Upper lobe of left lung (tissue), 4 donors: Measurements from ENCODE around the gene TXNDC9.

ENCODE experiments used
- EP300 ChIP-seq, 4 donors: sonication (generic); formaldehyde crosslinking; IDR thresholded peaks; one replicate each; pipeline ENCODE4 v1.5.1; 2017; ENCODE audit warnings: antibody characterized with exemption in 4 of 4, control low read depth in 2 of 4
- POLR2AphosphoS5 ChIP-seq, 2 donors: sonication (generic); formaldehyde crosslinking; IDR thresholded peaks; one replicate each; pipeline ENCODE4 v1.5.1; 2017; ENCODE audit warnings: antibody characterized with exemption in 2 of 2
- TF ChIP-seq, protein P1 (sequence below), 6 experiments: fragments of 450-650 bp in 4 of 6; fragments of 200-600 bp in 2 of 6; sonication (generic) in 2 of 6; IDR thresholded peaks; one replicate each; pipeline ENCODE4 v1.5.1; 2016 to 2019; ENCODE audit warnings: antibody characterized with exemption in 6 of 6

DNA sequence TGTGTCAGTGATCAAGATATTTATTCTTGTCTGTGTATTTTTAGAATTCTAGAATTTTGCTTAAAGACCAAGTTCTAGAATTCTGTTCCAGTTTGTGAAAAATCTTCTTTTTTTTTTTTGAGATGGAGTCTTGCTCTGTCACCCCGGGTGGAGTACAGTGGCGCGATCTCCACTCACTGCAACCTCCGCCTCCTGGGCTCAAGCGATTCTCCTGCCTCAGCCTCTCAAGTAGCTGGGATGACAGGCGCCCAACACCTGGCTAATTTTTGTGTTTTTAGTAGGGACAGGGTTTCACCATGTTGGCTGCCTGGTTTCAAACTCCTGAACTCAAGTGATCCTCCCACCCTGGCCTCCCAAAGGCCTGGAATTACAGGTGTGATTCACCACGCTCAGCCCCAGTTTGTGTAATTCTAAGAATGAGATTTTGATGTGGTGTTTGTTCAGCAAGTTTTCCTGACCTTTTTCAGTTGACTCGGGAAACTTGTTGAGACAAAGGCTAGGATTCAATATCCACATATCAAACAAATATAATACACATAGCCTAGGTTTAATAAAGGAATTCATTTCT, 4.6 kb upstream of the TXNDC9 start:
- TF ChIP-seq EP300 (IDR thresholded peaks at IDR 0.05), result no peak
- TF ChIP-seq, protein P1, sequence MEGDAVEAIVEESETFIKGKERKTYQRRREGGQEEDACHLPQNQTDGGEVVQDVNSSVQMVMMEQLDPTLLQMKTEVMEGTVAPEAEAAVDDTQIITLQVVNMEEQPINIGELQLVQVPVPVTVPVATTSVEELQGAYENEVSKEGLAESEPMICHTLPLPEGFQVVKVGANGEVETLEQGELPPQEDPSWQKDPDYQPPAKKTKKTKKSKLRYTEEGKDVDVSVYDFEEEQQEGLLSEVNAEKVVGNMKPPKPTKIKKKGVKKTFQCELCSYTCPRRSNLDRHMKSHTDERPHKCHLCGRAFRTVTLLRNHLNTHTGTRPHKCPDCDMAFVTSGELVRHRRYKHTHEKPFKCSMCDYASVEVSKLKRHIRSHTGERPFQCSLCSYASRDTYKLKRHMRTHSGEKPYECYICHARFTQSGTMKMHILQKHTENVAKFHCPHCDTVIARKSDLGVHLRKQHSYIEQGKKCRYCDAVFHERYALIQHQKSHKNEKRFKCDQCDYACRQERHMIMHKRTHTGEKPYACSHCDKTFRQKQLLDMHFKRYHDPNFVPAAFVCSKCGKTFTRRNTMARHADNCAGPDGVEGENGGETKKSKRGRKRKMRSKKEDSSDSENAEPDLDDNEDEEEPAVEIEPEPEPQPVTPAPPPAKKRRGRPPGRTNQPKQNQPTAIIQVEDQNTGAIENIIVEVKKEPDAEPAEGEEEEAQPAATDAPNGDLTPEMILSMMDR (IDR thresholded peaks at IDR 0.05), result no peak
- no peak for TF ChIP-seq POLR2AphosphoS5 (IDR thresholded peaks at IDR 0.05)
